Stimulated activated CD8-positive, alpha-beta memory T cell treated with anti-CD3 and anti-CD28 coated beads, Interleukin-4, amount 100 ng/mL, for 48 hours (primary cell): Measurements from ENCODE around the gene STYX.
"Not testable (repeated sequence)": the region's sequence is repeated elsewhere in the genome, so short reads cannot be mapped to it uniquely, and the experiment has no call there.

Experiments used
- DNase-seq: peaks from one replicate; pipeline ENCODE4 v3.0.0-alpha.2; 2020

Gene STYX

GRCh38 chr14:52727509-52727908, 2.5 kb upstream of the STYX start:
- not testable (repeated sequence) for DNase-seq

GRCh38 chr14:52729035-52729434, 931 bp upstream of the STYX start:
- not testable (repeated sequence) for DNase-seq

GRCh38 chr14:52729585-52729924, 411 bp upstream of the STYX start:
- DNase-seq: no peak

GRCh38 chr14:52730709-52731111, 744 bp downstream of the STYX start:
- DNase-seq: no peak

- DNase-seq: no peak
Observed at GRCh38 chr14:52733824-52734223, 3.9 kb downstream of the STYX start.

- no peak for DNase-seq
Observed at GRCh38 chr14:52735921-52736489, 6.0 kb downstream of the STYX start.

GRCh38 chr14:52738409-52738808, 8.4 kb downstream of the STYX start:
- DNase-seq: no peak

GRCh38 chr14:52740751-52741150, 10.8 kb downstream of the STYX start:
- DNase-seq: no peak

- DNase-seq: no peak
Observed at GRCh38 chr14:52741865-52742264, 11.9 kb downstream of the STYX start.

GRCh38 chr14:52748647-52749292, 18.8 kb downstream of the STYX start:
- DNase-seq: no peak

GRCh38 chr14:52755607-52756316, 25.8 kb downstream of the STYX start:
- DNase-seq: no peak

GRCh38 chr14:52759145-52759544, 29.2 kb downstream of the STYX start:
- no peak for DNase-seq

- not testable (repeated sequence) for DNase-seq
Observed at GRCh38 chr14:52762923-52763322, 33.0 kb downstream of the STYX start.

- DNase-seq: no peak
Observed at GRCh38 chr14:52767058-52767833, 37.3 kb downstream of the STYX start.

- DNase-seq: no peak
Observed at GRCh38 chr14:52769887-52770286, 39.9 kb downstream of the STYX start.

GRCh38 chr14:52776816-52777215, 46.9 kb downstream of the STYX start:
- no peak for DNase-seq

GRCh38 chr14:52778702-52779101, 48.7 kb downstream of the STYX start:
- no peak for DNase-seq

- no peak for DNase-seq
Observed at GRCh38 chr14:52780893-52781292, 50.9 kb downstream of the STYX start.

GRCh38 chr14:52781629-52782028, 51.7 kb downstream of the STYX start:
- no peak for DNase-seq

- no peak for DNase-seq
Observed at GRCh38 chr14:52783206-52783605, 53.2 kb downstream of the STYX start.

GRCh38 chr14:52786887-52787286, 56.9 kb downstream of the STYX start:
- DNase-seq: no peak

- DNase-seq: no peak
Observed at GRCh38 chr14:52789118-52789517, 59.2 kb downstream of the STYX start.

- DNase-seq: no peak
Observed at GRCh38 chr14:52790011-52790755, 60.2 kb downstream of the STYX start.
